Lung (tissue), 12 donors: Measurements from ENCODE around the gene TFDP1. TPM values are rescaled to one million over a fixed set of nuclear protein-coding genes. Genes with fewer than 3 reads are reported as not detected.
A peak's percentile ranks its signal among the peaks of the same experiment; 100 is the strongest.

Source experiments
- ATAC-seq: fragments of 200-7000 bp; cut with Tn5 transposase; one replicate; pipeline ENCODE4 v1.9.1; 2020; ENCODE audit warnings: moderate number of reproducible peaks; ENCODE audit not compliant: insufficient read depth, low FRiP score
- DNase-seq, 3 donors: peaks; one replicate each; pipeline ENCODE4 v3.0.0-alpha.2; 2013 to 2017
- H3K27ac ChIP-seq, 2 donors: one replicate each; pipeline ENCODE4 v1.5.1; 2013; ENCODE audit warnings: mild to moderate bottlenecking in 2 of 2, moderate library complexity in 2 of 2, control low read depth in 1 of 2, inconsistent platforms in 1 of 2, low read depth in 1 of 2, low read length in 1 of 2
- H3K27me3 ChIP-seq, 3 donors: one replicate each; pipeline ENCODE4 v1.5.1; 2013; ENCODE audit warnings: low read length in 2 of 3; ENCODE audit not compliant: control insufficient read depth in 3 of 3, insufficient read depth in 3 of 3
- H3K36me3 ChIP-seq, 4 donors: one replicate each; pipeline ENCODE4 v1.5.1; 2013; ENCODE audit warnings: low read length in 4 of 4, mild to moderate bottlenecking in 1 of 4, moderate library complexity in 1 of 4; ENCODE audit not compliant: control insufficient read depth in 4 of 4, insufficient read depth in 4 of 4
- H3K4me1 ChIP-seq, 5 donors: one replicate each; pipeline ENCODE4 v1.5.1; 2013; ENCODE audit warnings: low read length in 5 of 5, mild to moderate bottlenecking in 2 of 5, moderate library complexity in 1 of 5; ENCODE audit not compliant: control insufficient read depth in 5 of 5, insufficient read depth in 5 of 5
- H3K4me3 ChIP-seq: one replicate; pipeline ENCODE4 v1.5.1; 2013; ENCODE audit warnings: mild to moderate bottlenecking, control low read depth, moderate library complexity
- H3K9ac ChIP-seq, 2 donors: one replicate each; pipeline ENCODE4 v1.5.1; 2013; ENCODE audit warnings: low read length in 2 of 2, control low read depth in 1 of 2; ENCODE audit not compliant: insufficient read depth in 1 of 2
- H3K9me3 ChIP-seq, 4 donors: one replicate each; pipeline ENCODE4 v1.5.1; 2013; ENCODE audit warnings: low read length in 3 of 4, mild to moderate bottlenecking in 1 of 4, moderate library complexity in 1 of 4; ENCODE audit not compliant: control insufficient read depth in 4 of 4, insufficient read depth in 3 of 4
- WGBS, 2 donors: extraction: QIAGEN DNeasy Blood & Tissue Kit; methylation state at CpG; one replicate each; pipeline ENCODE4 v1.1.7; 2013; 5-methylcytosine and 5-hydroxymethylcytosine counted together
- polyA plus RNA-seq, 2 donors: library from polyadenylated mRNA; stranded (reverse); fragments of 200-250 nt; gene quantifications; one replicate each; pipeline ENCODE4 v1.2.1, GENCODE V29; 2013
- total RNA-seq, 2 donors: library from RNA; depleted of rRNA in 1 of 2; stranded (reverse); fragments of >200 nt in 1 of 2; gene quantifications; one replicate each; pipeline ENCODE4 v1.2.1, GENCODE V29; 2014 to 2021
- TF ChIP-seq, protein P1 (sequence below): IDR thresholded peaks from 2 replicates; pipeline ENCODE4 v1.5.1; 2012; ENCODE audit warnings: mild to moderate bottlenecking; ENCODE audit errors: control extremely low read depth, extremely low read depth
- donor health status: control.
- donor health status: control.
- donor health status: Bipolar disorder and iron deficiency.
- donor health status: healthy.
- donor health status: DM: yes; HTN: yes; CAD: no.

The TFDP1 gene
- total and polyA plus RNA-seq, 4 donors = 19.6 to 44.2 (median 40.3) TPM

DNA sequence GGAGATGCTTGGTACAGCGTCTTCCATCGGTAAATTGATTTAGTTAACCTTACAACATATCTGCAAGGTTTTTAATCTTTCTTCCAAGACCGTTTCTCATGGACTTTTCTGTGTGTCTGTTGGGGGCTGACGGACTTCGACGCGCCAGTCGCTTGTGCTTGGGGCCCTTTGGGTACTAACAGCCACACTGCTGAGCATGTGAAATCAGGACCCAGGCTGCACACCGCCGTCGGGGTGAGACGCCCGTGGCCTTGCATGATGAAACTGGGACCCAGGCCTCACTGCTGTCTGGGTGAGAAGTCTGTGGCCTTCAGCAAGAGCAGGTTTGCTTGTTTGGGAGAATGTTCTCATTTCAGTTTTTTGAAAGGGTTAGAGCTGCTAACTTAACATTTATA is 63.7 kb downstream of the TFDP1 start:
- Histone ChIP-seq H3K4me3 (no peak overlapping the region), H3K27ac (peak overlapping the region in 1 of 2 donors; percentile 81), H3K9ac (no peak overlapping the region), H3K36me3 (no peaks in the 10 kb centered on the region), H3K4me1 (peaks cover 4 to 29% (median 9%) of the 10 kb centered on the region in 5 donors), H3K27me3 (no peaks in the 10 kb centered on the region), H3K9me3 (peaks cover 0 to 3% (median 0%) of the 10 kb centered on the region in 4 donors)
- ATAC-seq = no peak
- DNase-seq = peak in 1 of 3 donors; percentile 8
- TF ChIP-seq, protein P1, sequence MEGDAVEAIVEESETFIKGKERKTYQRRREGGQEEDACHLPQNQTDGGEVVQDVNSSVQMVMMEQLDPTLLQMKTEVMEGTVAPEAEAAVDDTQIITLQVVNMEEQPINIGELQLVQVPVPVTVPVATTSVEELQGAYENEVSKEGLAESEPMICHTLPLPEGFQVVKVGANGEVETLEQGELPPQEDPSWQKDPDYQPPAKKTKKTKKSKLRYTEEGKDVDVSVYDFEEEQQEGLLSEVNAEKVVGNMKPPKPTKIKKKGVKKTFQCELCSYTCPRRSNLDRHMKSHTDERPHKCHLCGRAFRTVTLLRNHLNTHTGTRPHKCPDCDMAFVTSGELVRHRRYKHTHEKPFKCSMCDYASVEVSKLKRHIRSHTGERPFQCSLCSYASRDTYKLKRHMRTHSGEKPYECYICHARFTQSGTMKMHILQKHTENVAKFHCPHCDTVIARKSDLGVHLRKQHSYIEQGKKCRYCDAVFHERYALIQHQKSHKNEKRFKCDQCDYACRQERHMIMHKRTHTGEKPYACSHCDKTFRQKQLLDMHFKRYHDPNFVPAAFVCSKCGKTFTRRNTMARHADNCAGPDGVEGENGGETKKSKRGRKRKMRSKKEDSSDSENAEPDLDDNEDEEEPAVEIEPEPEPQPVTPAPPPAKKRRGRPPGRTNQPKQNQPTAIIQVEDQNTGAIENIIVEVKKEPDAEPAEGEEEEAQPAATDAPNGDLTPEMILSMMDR = no peak
- WGBS, 2 donors = 76 to 88% methylated on average over 13 of the region's 13 CpGs

DNA sequence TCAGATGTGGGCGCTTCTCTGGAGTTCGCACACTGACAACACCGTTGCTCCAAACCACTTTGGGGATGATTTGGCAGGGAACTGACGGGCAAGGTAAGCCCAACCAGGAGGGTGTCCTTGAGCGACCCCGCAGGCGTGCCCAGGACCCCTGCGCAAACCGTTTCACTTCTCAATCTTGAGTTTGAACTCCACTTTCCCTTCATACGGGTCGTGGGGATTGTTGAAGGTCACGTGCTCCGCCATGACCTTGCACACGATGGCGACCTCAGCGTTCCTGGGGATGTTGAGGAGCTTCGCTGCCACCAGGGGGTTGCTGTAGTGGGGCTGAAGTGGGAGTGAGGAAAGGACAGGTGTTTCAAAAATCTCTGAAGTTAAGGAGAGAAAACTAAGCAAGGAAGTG is 64.7 kb downstream of the TFDP1 start:
- peaks cover 4 to 29% (median 9%) of the 10 kb centered on the region in 5 donors for H3K4me1 ChIP-seq
- no peak for ATAC-seq
- WGBS, 2 donors = 84 to 90% methylated on average over 17 of the region's 17 CpGs
- TF ChIP-seq, protein P1 = no peak
- H3K4me3 ChIP-seq = no peak overlapping the region
- no peak for DNase-seq
- H3K9me3 ChIP-seq = no peaks in the 10 kb centered on the region
- H3K27me3 ChIP-seq = no peaks in the 10 kb centered on the region
- H3K9ac ChIP-seq = no peak overlapping the region
- no peaks in the 10 kb centered on the region for H3K36me3 ChIP-seq
- no peak overlapping the region for H3K27ac ChIP-seq

DNA sequence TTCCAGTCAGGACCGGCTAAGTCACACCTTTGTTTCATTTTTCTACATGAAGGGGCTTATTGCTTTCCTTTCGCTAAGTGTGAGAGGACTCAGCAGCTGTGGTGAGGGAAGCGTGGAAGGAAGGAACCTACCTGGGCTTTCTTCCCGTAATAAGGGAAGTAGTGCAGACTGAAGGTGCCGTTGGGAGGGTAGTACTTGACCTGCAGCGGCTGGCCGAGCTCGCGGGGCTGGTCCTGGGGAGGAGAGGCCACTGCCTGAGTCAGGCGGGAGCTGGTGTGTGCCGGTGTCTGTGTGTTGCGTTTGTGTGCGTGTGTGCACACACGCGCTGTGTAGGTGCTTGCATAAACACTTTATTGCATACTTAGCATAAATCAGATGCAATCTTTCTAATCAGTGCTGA is 65.7 kb downstream of the TFDP1 start:
- H3K27me3 ChIP-seq = no peaks in the 10 kb centered on the region
- H3K4me3 ChIP-seq = no peak overlapping the region
- H3K9me3 ChIP-seq = no peaks in the 10 kb centered on the region
- DNase-seq (peak in 1 of 3 donors; percentile 2), ATAC-seq (no peak)
- peak overlapping the region in 1 of 2 donors; percentile 55 for H3K27ac ChIP-seq
- TF ChIP-seq, protein P1 = no peak
- H3K36me3 ChIP-seq = no peaks in the 10 kb centered on the region
- no peak overlapping the region for H3K9ac ChIP-seq
- peaks cover 4 to 29% (median 9%) of the 10 kb centered on the region in 5 donors for H3K4me1 ChIP-seq
- WGBS, 2 donors = 77 to 84% methylated on average over 15 of the region's 15 CpGs

DNA sequence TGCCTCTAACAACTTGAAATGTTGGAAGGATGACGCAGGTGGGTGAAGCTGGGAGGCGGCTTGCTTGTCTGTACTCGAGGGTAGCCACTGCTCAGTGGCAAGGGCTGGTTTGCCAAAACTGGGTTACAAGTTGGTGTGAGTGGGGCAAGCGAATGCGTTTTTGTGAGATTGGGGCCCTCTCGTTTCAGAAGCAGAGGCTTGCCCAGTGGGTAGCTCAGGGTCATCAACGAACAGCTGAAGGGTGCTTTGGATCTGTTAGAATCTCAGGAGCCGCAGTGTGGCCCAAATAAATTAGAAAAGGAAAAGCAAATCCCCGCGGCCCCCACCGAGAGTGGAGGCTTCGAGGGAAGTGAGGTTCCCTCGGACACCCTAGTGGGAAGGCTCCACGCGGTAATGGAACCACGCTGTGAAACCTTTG is 66.2 kb downstream of the TFDP1 start:
- whole genome bisulfite sequencing, 2 donors = 87 to 92% methylated on average over 16 of the region's 16 CpGs
- peaks cover 4 to 29% (median 9%) of the 10 kb centered on the region in 5 donors for H3K4me1 ChIP-seq
- no peaks in the 10 kb centered on the region for H3K9me3 ChIP-seq
- H3K36me3 ChIP-seq = no peaks in the 10 kb centered on the region
- ATAC-seq (no peak), DNase-seq (peak in 1 of 3 donors; percentile 8)
- no peak overlapping the region for H3K27ac ChIP-seq
- no peak overlapping the region for H3K4me3 ChIP-seq
- no peak overlapping the region for H3K9ac ChIP-seq
- H3K27me3 ChIP-seq = no peaks in the 10 kb centered on the region
- TF ChIP-seq, protein P1 = no peak
